Neural crest cell (in vitro differentiated cells): ENCODE results near the gene SRC. TPM values are rescaled to one million over a fixed set of nuclear protein-coding genes. Genes with fewer than 3 reads are reported as not detected.
"Not testable (repeated sequence)": the region's sequence is repeated elsewhere in the genome, so short reads cannot be mapped to it uniquely, and the experiment has no call there.

Experiments used
- DNase-seq: peaks from one replicate; pipeline ENCODE4 v3.0.0; 2021; ENCODE audit warnings: low read depth, mixed read lengths, low spot score
- H3K27ac Mint-ChIP-seq: one replicate; pipeline ENCODE4 v1.8.0; 2021; ENCODE audit warnings: mild to moderate bottlenecking, mixed read lengths; ENCODE audit not compliant: unreplicated experiment
- H3K27me3 Mint-ChIP-seq: 2 replicates; pipeline ENCODE4 v1.8.0; 2021; ENCODE audit warnings: low read depth, mild to moderate bottlenecking, mixed read lengths
- H3K36me3 Mint-ChIP-seq: 2 replicates; pipeline ENCODE4 v1.8.0; 2021; ENCODE audit warnings: low read depth, mild to moderate bottlenecking, mixed read lengths
- H3K4me1 Mint-ChIP-seq: 2 replicates; pipeline ENCODE4 v1.8.0; 2021; ENCODE audit warnings: mixed read lengths
- H3K4me3 Mint-ChIP-seq: one replicate; pipeline ENCODE4 v1.8.0; 2021; ENCODE audit warnings: mild to moderate bottlenecking, mixed read lengths
- H3K9me3 Mint-ChIP-seq: 2 replicates; pipeline ENCODE4 v1.8.0; 2021; ENCODE audit warnings: mixed read lengths
- total RNA-seq: library from RNA; stranded (reverse); gene quantifications from 2 replicates; pipeline ENCODE4 v1.2.1, GENCODE V29; 2021
- TF ChIP-seq, protein P1 (sequence below): fragments of 200-600 bp; sonication (generic); conservative IDR thresholded peaks from 2 replicates; pipeline ENCODE4 v1.5.0; 2021; ENCODE audit warnings: antibody characterized with exemption, mild to moderate bottlenecking

Gene SRC
- total RNA-seq, 1 donor from 2014 or later, result 58.6 TPM

DNA sequence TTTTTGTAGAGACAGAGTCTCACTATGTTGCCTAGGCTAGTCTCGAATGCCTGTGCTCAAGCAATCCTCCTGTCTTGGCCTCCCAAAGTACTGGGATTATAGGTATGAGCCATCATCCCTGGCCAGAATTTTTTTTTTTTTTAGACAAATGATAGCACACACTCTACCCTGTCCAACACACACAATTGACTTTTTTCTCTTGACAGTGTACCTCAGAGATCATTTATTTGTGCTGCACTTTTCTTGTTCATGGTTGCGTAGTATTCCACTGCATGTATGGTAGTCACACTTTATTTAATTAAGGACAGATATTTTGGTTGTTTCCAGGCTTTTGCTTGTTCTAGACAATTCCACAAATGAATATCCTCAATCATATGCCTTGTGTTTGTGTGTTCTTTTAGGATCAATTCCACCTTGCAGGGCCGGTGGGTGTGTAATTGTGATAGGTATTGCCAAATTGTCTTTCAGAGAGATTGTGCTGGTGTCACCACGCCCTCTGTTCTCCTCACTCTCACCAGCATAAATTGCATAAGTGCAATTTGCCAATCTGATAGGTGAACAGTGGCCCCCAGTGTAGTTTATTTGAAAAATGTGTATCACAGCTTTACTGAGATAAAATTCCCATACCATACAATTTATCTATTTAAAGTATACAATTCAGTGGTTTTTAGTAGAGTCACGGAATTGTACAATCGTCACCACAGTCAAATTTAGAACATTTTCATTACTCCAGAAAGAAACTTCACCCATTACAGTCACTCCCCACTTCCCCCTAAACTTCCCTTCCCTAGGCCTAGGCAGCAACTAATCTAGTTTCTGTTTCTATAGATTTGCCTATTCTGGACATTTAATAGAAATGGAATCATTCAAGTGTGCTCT lies 20.1 kb downstream of the SRC start:
- DNase-seq, result no peak
- H3K36me3 Mint-ChIP-seq, result peaks cover 23% of the 10 kb centered on the region

DNA sequence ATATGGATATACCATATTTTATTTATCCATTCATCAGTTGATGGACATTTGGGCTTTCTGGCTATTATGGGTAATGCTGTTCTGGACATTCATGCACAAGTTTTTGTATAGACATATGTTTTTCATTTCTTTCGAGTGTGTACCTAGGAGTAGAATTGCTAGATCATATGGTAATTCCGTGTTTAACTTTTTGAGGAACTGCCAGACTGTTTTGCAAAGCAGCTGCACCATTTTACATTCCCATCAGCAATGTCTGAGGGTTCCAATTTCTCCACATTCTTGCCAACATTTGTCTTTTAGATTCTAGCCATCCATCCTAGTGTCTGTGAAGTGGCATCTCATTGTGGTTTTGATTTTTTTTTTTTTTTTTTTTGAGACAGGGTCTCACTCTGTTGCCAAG lies 20.8 kb downstream of the SRC start:
- TF ChIP-seq, protein P1, sequence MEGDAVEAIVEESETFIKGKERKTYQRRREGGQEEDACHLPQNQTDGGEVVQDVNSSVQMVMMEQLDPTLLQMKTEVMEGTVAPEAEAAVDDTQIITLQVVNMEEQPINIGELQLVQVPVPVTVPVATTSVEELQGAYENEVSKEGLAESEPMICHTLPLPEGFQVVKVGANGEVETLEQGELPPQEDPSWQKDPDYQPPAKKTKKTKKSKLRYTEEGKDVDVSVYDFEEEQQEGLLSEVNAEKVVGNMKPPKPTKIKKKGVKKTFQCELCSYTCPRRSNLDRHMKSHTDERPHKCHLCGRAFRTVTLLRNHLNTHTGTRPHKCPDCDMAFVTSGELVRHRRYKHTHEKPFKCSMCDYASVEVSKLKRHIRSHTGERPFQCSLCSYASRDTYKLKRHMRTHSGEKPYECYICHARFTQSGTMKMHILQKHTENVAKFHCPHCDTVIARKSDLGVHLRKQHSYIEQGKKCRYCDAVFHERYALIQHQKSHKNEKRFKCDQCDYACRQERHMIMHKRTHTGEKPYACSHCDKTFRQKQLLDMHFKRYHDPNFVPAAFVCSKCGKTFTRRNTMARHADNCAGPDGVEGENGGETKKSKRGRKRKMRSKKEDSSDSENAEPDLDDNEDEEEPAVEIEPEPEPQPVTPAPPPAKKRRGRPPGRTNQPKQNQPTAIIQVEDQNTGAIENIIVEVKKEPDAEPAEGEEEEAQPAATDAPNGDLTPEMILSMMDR, result no peak
- Mint-ChIP-seq H3K27ac (no peak overlapping the region), H3K27me3 (no peaks in the 10 kb centered on the region), H3K36me3 (peaks cover 23% of the 10 kb centered on the region), H3K4me3 (no peak overlapping the region), H3K9me3 (no peaks in the 10 kb centered on the region), H3K4me1 (peaks cover 4% of the 10 kb centered on the region)
- no peak for DNase-seq

More for the DNA sequence above, 20.1 kb downstream of the SRC start:
- TF ChIP-seq, protein P1, result no peak
- Mint-ChIP-seq H3K9me3 (no peaks in the 10 kb centered on the region), H3K27me3 (no peaks in the 10 kb centered on the region), H3K27ac (no peak overlapping the region), H3K4me1 (peaks cover 4% of the 10 kb centered on the region), H3K4me3 (no peak overlapping the region)

GRCh38 chr20:37369846-37370245 lies 23.9 kb downstream of the SRC start:
- Mint-ChIP-seq H3K9me3 (no peaks in the 10 kb centered on the region), H3K27ac (no peak overlapping the region)
- TF ChIP-seq, protein P1, result no peak

GRCh38 chr20:37371845-37372244 lies 25.9 kb downstream of the SRC start:
- H3K4me1 Mint-ChIP-seq, DNase-seq, H3K27ac Mint-ChIP-seq, H3K36me3 Mint-ChIP-seq, H3K27me3 Mint-ChIP-seq, H3K9me3 Mint-ChIP-seq, H3K4me3 Mint-ChIP-seq: not testable (repeated sequence)

More at GRCh38 chr20:37369846-37370245, 23.9 kb downstream of the SRC start:
- Mint-ChIP-seq H3K27me3 (no peaks in the 10 kb centered on the region), H3K4me3 (no peak overlapping the region), H3K4me1 (peaks cover 2% of the 10 kb centered on the region), H3K36me3 (peaks cover 23% of the 10 kb centered on the region)
- no peak for DNase-seq

DNA sequence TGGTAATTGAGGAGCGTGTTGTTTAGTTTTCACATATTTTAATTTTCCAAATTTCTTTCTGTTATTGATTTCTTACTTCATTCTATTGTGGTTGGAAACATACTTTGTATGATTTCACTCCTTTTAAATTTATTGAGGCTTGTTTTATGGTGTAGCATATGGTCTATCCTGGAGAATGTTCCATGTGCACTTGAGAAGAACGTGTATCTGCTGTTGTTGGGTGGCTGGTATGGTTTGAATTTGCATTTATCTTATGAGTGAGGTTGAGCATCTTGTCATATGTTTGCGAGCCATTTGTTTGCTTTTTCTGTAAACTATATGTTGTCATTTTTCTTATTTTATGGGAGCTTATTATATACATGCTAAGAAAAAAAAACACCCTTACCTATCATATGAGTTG lies 26.5 kb downstream of the SRC start:
- no peak for DNase-seq
- no peak overlapping the region for H3K4me3 Mint-ChIP-seq
- peaks cover 6% of the 10 kb centered on the region for H3K36me3 Mint-ChIP-seq
- no peaks in the 10 kb centered on the region for H3K27me3 Mint-ChIP-seq
- no peaks in the 10 kb centered on the region for H3K9me3 Mint-ChIP-seq
- no peaks in the 10 kb centered on the region for H3K4me1 Mint-ChIP-seq
- TF ChIP-seq, protein P1, result no peak
- no peak overlapping the region for H3K27ac Mint-ChIP-seq

DNA sequence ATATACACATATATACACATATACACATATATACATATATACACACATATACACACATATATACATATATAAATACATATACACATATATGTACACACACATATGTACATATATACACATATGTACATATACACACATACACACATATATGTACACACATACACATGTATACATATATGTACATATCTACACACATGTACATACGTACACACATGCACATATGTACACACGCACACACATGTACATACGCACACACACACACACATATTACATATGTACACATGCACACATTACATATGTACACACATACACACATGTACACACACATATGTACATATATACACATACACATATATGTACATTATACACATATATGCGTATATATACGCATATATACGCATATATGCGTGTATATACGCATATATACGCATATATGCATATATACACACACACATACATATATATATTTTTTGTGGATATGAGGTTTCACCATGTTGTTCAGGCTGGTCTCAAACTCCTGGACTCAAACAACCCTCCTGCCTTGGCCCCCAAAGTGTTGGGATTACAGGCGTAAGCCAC lies 27.2 kb downstream of the SRC start:
- H3K36me3 Mint-ChIP-seq, result peaks cover 3% of the 10 kb centered on the region
- H3K4me1 Mint-ChIP-seq, result no peaks in the 10 kb centered on the region
- no peak for DNase-seq
- TF ChIP-seq, protein P1, result no peak
- H3K27ac Mint-ChIP-seq, result no peak overlapping the region
- H3K27me3 Mint-ChIP-seq, result no peaks in the 10 kb centered on the region
- H3K9me3 Mint-ChIP-seq, result no peaks in the 10 kb centered on the region
- no peak overlapping the region for H3K4me3 Mint-ChIP-seq
